Right lobe of liver (tissue), 6 donors: Measurements from ENCODE around the gene PRKAR1A. TPM values are rescaled to one million over a fixed set of nuclear protein-coding genes. Genes with fewer than 3 reads are reported as not detected.
A peak's percentile ranks its signal among the peaks of the same experiment; 100 is the strongest.

Experiments used
- ATAC-seq, 4 donors: fragments of 200-7000 bp; cut with Tn5 transposase; one replicate each; pipeline ENCODE4 v1.9.1; 2020; ENCODE audit warnings: mild to moderate bottlenecking in 4 of 4, moderate library complexity in 4 of 4
- DNase-seq, 3 donors: peaks; one replicate each; pipeline ENCODE4 v3.0.0-alpha.2; 2020
- H3K27ac ChIP-seq, 3 donors: fragments of 200-600 bp; one replicate each; pipeline ENCODE4 v1.8.0; 2022
- H3K27me3 ChIP-seq, 2 donors: fragments of 200-600 bp; one replicate each; pipeline ENCODE4 v1.8.0; 2022
- H3K36me3 ChIP-seq, 4 donors: fragments of 200-600 bp; sonication (generic) in 1 of 4; one replicate each; pipeline versions ENCODE4 v1.5.1 to v1.8.0; 2017 to 2022; ENCODE audit warnings: control low read depth in 1 of 4
- H3K4me1 ChIP-seq, 4 donors: fragments of 200-600 bp; sonication (generic) in 1 of 4; one replicate each; pipeline versions ENCODE4 v1.5.1 to v1.8.0; 2017 to 2022; ENCODE audit warnings: control low read depth in 1 of 4
- H3K4me3 ChIP-seq, 3 donors: fragments of 200-600 bp; one replicate each; pipeline ENCODE4 v1.8.0; 2022
- H3K9me3 ChIP-seq, 4 donors: fragments of 200-600 bp; sonication (generic) in 1 of 4; one replicate each; pipeline versions ENCODE4 v1.5.1 to v1.8.0; 2017 to 2022; ENCODE audit warnings: control low read depth in 1 of 4
- POLR2A ChIP-seq: fragments of 450-650 bp; IDR thresholded peaks from one replicate; pipeline ENCODE4 v1.6.1; 2017; ENCODE audit warnings: antibody characterized with exemption, mild to moderate bottlenecking
- WGBS: methylation state at CpG from one replicate; pipeline ENCODE4 v1.1.6; 2018; ENCODE audit warnings: low coverage, low lambda C conversion rate; ENCODE audit not compliant: insufficient coverage; ENCODE audit errors: missing lambda C conversion rate; 5-methylcytosine and 5-hydroxymethylcytosine counted together
- intact Hi-C, 2 donors: fragments of 100-400 bp; cut with DNase I; formaldehyde crosslinking; loops; one replicate each; pipeline versions ENCODE4 v1.11.2 to v1.14.1; 2022
- total RNA-seq, 6 experiments: library from RNA; depleted of rRNA in 2 of 6; stranded (reverse); fragments of >200 nt in 2 of 6; fragmentation: NEBNext Ultra II Directional in 3 of 6; extraction: Animal tissue kit (Norgen Biotek cat#: 25700) in 3 of 6; gene quantifications; one replicate each; pipeline versions ENCODE4 v1.1.0 to v1.2.4, GENCODE V29; 2016 to 2023
- TF ChIP-seq, protein P1 (sequence below), 4 donors: fragments of 200-600 bp in 3 of 4; fragments of 450-650 bp in 1 of 4; IDR thresholded peaks; one replicate each; pipeline versions ENCODE4 v1.5.1 to v1.8.0; 2016 to 2022; ENCODE audit warnings: antibody characterized with exemption in 4 of 4, mild to moderate bottlenecking in 2 of 4
- donor health status: DM: no; HTN: yes; CAD: no.
- donor health status: DM: no; HTN: no; CAD: no.
- donor health status: DM: no; HTN: no; CAD: no.
- donor health status: DM: no; HTN: yes; CAD: no.
- donor health status: DM: no; HTN: yes; CAD: no.

Gene PRKAR1A
- total RNA-seq, 6 experiments from 2014 or later: 109 to 172 (median 136) TPM

DNA sequence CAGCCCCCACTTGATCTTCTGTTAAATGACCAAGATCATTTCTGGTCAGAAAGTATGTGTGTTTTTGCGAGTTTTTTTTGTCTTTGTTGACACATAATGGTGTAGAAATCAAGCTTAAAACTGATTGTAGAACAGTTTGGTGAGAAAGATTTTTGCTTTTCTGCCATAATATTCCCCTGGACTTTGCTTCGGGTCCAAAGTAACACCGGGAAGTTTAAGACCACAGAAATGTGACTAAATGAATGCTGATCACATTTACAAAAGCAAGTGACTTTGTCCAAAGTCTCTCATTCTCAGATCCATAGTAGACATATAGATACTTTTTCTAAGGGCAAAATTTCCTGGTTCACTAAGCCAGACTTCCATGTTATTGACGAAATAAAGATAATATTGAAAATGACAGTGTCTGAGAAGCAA lies 86.3 kb downstream of the PRKAR1A start:
- Histone ChIP-seq H3K27me3 (no peaks in the 10 kb centered on the region), H3K4me3 (peak overlapping the region; percentile 68 to 89 (median 71)), H3K36me3 (no peaks in the 10 kb centered on the region), H3K27ac (peak overlapping the region; percentile 84 to 95 (median 89)), H3K4me1 (peaks cover 0 to 44% (median 23%) of the 10 kb centered on the region in 4 donors), H3K9me3 (no peaks in the 10 kb centered on the region)
- DNase-seq (no peak), ATAC-seq (peak in 2 of 4 donors; percentile 4 to 16)
- 20% methylated on average over 4 of the region's 4 CpGs for whole genome bisulfite sequencing
- TF ChIP-seq POLR2A: peak; percentile 50
- TF ChIP-seq, protein P1, sequence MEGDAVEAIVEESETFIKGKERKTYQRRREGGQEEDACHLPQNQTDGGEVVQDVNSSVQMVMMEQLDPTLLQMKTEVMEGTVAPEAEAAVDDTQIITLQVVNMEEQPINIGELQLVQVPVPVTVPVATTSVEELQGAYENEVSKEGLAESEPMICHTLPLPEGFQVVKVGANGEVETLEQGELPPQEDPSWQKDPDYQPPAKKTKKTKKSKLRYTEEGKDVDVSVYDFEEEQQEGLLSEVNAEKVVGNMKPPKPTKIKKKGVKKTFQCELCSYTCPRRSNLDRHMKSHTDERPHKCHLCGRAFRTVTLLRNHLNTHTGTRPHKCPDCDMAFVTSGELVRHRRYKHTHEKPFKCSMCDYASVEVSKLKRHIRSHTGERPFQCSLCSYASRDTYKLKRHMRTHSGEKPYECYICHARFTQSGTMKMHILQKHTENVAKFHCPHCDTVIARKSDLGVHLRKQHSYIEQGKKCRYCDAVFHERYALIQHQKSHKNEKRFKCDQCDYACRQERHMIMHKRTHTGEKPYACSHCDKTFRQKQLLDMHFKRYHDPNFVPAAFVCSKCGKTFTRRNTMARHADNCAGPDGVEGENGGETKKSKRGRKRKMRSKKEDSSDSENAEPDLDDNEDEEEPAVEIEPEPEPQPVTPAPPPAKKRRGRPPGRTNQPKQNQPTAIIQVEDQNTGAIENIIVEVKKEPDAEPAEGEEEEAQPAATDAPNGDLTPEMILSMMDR (IDR thresholded peaks at IDR 0.05): no peak
- intact Hi-C loops: no loop called here

DNA sequence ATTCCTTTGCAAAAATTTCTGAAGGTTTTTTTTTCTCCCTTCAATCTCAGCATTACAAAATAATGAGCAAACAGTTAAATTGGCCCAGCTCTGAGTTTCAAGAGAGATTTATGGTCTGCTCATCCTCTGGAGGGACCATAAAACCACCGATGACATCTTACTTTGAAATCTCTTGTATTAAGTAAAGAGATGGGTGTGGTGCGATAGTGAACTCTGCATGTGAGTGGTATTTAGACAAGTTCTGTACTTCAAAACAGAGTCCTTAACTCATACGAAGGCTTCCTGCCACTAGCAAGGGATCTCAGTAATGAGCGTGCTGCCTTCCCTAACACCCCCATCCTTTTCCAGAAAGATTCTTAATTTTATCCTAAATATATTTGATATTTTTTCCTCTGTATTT lies 86.9 kb downstream of the PRKAR1A start:
- intact Hi-C loops: no loop called here
- Histone ChIP-seq H3K27me3 (no peaks in the 10 kb centered on the region), H3K9me3 (no peaks in the 10 kb centered on the region), H3K4me1 (peaks cover 0 to 41% (median 20%) of the 10 kb centered on the region in 4 donors), H3K27ac (peak overlapping the region; percentile 84 to 95 (median 89)), H3K4me3 (peak overlapping the region; percentile 68 to 89 (median 71)), H3K36me3 (no peaks in the 10 kb centered on the region)
- ATAC-seq: peak in 1 of 4 donors; percentile 7
- WGBS: 13% methylated on average over 4 of the region's 4 CpGs
- TF ChIP-seq, protein P1 (IDR thresholded peaks at IDR 0.05): no peak
- TF ChIP-seq POLR2A: no peak
- no peak for DNase-seq

DNA sequence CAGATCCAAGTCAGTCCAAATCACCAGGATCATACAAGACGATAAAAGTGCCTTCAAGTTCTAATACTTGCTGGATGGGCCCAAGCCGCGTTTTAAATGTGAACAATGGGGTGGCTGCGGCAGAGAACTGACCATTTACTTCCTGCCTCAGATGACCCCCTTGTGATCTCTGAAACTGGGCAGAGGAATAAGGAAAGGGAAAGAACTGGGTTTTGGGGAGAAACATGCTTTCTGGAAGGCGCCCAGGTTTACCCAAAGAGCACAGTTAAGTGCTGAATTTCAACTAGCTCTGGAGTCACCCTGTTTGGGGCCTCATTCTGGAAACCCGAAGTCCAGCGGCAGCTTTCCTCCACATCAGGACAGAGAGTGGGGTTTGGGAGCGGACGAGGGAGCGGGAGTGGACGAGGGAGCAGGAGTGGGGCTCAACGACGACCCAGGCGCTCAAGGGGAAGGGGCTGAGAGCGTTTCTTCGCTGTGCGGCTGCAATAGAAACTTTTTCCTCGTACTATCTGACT lies 87.4 kb downstream of the PRKAR1A start:
- peak overlapping the region; percentile 68 to 89 (median 71) for H3K4me3 ChIP-seq
- H3K4me1 ChIP-seq: peaks cover 0 to 37% (median 20%) of the 10 kb centered on the region in 4 donors
- no peaks in the 10 kb centered on the region for H3K9me3 ChIP-seq
- no peaks in the 10 kb centered on the region for H3K27me3 ChIP-seq
- peak overlapping the region; percentile 84 to 95 (median 89) for H3K27ac ChIP-seq
- 5% methylated on average over 18 of the region's 18 CpGs for WGBS
- no peaks in the 10 kb centered on the region for H3K36me3 ChIP-seq
- intact Hi-C loops: no loop called here
- ATAC-seq: peak in 3 of 4 donors; percentile 2 to 3 (median 2)
- no peak for TF ChIP-seq POLR2A
- TF ChIP-seq, protein P1 (IDR thresholded peaks at IDR 0.05): no peak
- no peak for DNase-seq

DNA sequence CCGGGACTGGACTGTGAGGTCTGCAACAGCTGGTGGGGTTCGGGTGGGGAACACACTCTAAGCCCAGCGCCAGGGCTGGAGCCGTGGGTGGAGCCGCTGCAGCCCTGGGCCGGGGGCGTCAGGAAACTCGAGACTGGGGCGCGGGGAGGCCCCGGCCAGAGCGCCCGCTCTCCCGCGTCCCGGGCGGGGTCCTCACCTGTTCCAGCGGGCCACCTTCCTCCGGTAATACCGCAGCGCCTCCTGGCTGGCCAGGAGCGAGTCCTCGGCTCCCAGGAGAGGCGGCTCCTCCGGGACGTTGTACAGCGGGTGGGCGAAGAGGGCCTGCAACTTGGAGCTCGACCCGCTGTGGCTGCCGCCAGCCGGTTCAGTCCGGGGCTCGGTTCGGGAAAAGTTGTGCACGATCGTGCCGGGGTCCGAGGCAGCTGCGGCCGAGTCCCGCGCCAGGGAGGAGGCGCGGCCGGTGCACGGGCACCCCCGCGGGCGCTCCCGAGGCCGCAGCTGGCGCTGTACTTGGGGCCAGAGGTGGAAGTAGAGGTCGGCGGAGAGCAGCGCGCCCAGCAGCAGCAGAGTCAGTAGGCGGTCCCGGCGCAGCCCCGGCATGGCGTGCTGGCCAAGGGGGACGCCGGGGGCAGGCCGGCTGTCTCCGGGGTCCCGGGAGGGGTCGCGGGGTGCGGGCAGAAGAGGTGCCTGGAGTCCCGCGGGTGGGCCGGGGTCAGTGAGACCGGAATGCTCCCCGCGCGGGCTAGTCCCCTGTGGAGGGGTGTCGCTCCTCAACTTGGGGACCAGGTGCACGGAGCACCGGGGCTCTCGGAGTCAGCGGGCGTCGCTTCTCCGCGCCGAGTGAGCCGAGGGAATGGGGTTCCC lies 88.1 kb downstream of the PRKAR1A start:
- no peaks in the 10 kb centered on the region for H3K36me3 ChIP-seq
- DNase-seq: peak; percentile 67 to 87 (median 79)
- no peaks in the 10 kb centered on the region for H3K27me3 ChIP-seq
- WGBS: 0% methylated on average over 18 of the region's 88 CpGs
- peak; percentile 26 to 70 (median 57) for ATAC-seq
- H3K4me3 ChIP-seq: peak overlapping the region; percentile 68 to 89 (median 71)
- TF ChIP-seq, protein P1 (IDR thresholded peaks at IDR 0.05): peak; percentile 38 to 71 (median 50)
- TF ChIP-seq POLR2A: peak; percentile 23
- intact Hi-C loops: no loop called here
- no peaks in the 10 kb centered on the region for H3K9me3 ChIP-seq
- peaks cover 0 to 32% (median 16%) of the 10 kb centered on the region in 4 donors for H3K4me1 ChIP-seq
- peak overlapping the region; percentile 84 to 95 (median 89) for H3K27ac ChIP-seq

Other genes with a start within 250 kb of the PRKAR1A start
- 1 to 10 TPM in 1 of 6 experiments, under 1 TPM in 5; 0.19 to 1.2 (median 0.45) TPM for gene SLC16A6, start 221.3 kb upstream of the PRKAR1A start, total RNA-seq
- gene ARSG, start 220.9 kb upstream of the PRKAR1A start, total RNA-seq: 1 to 10 TPM; 1.2 to 3.3 (median 2.5) TPM
- 10 to 100 TPM; 18.0 to 23.8 (median 19.9) TPM for gene WIPI1, start 54.9 kb upstream of the PRKAR1A start, total RNA-seq
- gene FAM20A, start 88.9 kb downstream of the PRKAR1A start, total RNA-seq: 10 to 100 TPM; 28.2 to 86.0 (median 45.0) TPM